ENCODE results near the gene SERGEF.

- TF ChIP-seq, protein P1, sequence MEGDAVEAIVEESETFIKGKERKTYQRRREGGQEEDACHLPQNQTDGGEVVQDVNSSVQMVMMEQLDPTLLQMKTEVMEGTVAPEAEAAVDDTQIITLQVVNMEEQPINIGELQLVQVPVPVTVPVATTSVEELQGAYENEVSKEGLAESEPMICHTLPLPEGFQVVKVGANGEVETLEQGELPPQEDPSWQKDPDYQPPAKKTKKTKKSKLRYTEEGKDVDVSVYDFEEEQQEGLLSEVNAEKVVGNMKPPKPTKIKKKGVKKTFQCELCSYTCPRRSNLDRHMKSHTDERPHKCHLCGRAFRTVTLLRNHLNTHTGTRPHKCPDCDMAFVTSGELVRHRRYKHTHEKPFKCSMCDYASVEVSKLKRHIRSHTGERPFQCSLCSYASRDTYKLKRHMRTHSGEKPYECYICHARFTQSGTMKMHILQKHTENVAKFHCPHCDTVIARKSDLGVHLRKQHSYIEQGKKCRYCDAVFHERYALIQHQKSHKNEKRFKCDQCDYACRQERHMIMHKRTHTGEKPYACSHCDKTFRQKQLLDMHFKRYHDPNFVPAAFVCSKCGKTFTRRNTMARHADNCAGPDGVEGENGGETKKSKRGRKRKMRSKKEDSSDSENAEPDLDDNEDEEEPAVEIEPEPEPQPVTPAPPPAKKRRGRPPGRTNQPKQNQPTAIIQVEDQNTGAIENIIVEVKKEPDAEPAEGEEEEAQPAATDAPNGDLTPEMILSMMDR (conservative IDR thresholded peaks at IDR 0.05) = no peak
- TF ChIP-seq EZH2 (IDR thresholded peaks at IDR 0.05; ENCODE audit: low read depth) = no peak
These were observed 6.8 kb upstream of the SERGEF start for GRCh38 chr11:18019650-18020049.

All from PC-9 (cell line).